K562 treated with DMSO at 1 percent for 48 hours (cell line): Measurements from ENCODE around the gene DNAH2. TPM values are rescaled to one million over a fixed set of nuclear protein-coding genes. Genes with fewer than 3 reads are reported as not detected.

Experiments
- total RNA-seq: library from RNA; unstranded; fragments of 300-600 nt; gene quantifications from 2 replicates; pipeline ENCODE4 v1.2.3, GENCODE V29; 2022; ENCODE audit warnings: low replicate concordance; ENCODE audit errors: extremely low read depth

Gene DNAH2, protein sequence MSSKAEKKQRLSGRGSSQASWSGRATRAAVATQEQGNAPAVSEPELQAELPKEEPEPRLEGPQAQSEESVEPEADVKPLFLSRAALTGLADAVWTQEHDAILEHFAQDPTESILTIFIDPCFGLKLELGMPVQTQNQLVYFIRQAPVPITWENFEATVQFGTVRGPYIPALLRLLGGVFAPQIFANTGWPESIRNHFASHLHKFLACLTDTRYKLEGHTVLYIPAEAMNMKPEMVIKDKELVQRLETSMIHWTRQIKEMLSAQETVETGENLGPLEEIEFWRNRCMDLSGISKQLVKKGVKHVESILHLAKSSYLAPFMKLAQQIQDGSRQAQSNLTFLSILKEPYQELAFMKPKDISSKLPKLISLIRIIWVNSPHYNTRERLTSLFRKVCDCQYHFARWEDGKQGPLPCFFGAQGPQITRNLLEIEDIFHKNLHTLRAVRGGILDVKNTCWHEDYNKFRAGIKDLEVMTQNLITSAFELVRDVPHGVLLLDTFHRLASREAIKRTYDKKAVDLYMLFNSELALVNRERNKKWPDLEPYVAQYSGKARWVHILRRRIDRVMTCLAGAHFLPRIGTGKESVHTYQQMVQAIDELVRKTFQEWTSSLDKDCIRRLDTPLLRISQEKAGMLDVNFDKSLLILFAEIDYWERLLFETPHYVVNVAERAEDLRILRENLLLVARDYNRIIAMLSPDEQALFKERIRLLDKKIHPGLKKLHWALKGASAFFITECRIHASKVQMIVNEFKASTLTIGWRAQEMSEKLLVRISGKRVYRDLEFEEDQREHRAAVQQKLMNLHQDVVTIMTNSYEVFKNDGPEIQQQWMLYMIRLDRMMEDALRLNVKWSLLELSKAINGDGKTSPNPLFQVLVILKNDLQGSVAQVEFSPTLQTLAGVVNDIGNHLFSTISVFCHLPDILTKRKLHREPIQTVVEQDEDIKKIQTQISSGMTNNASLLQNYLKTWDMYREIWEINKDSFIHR (N-terminal part only)
- not detected in 2 replicates for total RNA-seq

DNA sequence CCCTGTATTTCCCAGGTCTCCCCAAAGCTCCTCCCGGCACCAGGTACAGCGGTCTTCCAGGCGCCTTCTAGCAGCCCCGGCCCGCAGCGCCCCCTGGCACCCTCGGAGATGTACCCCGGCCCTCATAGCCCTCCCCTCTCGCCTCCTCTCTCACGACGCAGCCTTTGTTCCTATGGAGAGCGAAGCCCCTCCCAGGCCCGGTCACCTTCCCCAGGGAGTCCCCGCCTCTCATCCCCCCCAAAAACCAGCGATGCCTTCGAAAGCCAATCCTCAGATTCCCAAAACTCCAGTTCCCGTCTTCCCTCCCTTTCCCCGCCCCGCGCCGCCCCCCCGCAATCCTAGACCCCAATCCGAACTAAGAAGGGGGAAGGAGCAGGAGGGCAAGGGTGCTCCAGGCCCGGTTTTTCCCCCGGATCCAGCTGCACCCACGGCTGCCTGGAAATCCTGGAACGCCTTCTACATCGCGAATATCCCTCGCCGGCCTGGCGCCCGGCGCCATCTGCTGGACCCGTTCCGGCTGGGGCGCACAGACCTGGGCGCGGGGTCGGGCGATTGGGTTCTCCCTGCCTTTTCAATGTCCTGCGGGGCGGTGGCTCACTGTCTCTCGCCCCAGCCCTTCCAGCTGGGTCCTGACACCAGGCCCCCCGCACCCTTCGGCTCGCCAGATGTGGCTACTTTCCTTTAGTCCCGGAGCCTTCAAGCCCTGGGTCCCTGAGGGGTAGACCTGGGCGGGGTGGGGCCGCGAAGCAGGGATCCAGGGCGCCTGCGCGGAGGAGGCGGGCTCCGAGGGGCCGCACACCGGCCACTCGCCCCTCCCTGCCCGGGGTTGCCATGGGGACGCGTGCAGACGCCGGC is at the start of gene DNAH2:
DNAH2 (plus strand) TSS at position 844 of the 855 bp plus-strand sequence. CDS start 1,991 bp downstream, outside the sequence.

DNA sequence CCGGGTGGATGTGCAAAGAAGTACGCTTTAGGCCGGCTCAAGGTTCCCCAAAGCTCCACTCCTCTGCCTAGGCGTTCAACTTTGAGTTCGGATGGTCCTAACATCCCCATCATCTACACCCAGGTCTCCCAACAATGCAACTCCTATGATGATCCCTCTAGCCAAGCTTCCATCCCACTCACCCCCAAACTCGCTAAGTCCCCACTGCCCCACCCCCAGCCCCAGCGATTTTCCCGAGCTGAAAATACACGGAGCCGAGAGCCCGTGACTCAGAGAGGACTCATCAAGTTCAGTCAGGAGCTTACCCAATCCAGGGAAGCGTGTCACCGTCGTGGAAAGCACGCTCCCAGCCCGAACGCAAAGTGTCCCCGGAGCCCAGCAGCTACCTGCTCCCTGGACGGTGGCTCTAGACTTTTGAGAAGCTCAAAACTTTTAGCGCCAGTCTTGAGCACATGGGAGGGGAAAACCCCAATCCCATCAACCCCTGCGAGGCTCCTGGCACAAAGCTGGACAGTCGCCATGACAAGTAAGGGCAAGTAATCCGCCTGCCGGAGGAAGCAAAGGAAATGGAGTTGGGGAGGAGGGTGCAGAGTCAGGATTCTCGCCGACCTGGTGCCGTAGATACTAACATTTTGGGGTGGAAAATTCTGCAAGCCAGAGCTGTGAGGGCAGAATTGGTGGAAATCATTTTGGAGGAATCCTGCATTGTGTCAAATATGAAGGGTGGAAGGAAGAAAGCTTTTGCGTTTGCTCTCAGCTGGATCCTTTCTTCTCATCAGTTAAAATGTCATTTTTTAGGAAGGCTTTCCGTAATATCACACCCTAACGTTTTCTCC is 30.3 kb upstream of the DNAH2 start, which contains the start of gene TP53:
TP53 (minus strand) TSS at position 419 of the 836 bp plus-strand sequence. CDS start 10,896 bp downstream, outside the sequence.

DNA sequence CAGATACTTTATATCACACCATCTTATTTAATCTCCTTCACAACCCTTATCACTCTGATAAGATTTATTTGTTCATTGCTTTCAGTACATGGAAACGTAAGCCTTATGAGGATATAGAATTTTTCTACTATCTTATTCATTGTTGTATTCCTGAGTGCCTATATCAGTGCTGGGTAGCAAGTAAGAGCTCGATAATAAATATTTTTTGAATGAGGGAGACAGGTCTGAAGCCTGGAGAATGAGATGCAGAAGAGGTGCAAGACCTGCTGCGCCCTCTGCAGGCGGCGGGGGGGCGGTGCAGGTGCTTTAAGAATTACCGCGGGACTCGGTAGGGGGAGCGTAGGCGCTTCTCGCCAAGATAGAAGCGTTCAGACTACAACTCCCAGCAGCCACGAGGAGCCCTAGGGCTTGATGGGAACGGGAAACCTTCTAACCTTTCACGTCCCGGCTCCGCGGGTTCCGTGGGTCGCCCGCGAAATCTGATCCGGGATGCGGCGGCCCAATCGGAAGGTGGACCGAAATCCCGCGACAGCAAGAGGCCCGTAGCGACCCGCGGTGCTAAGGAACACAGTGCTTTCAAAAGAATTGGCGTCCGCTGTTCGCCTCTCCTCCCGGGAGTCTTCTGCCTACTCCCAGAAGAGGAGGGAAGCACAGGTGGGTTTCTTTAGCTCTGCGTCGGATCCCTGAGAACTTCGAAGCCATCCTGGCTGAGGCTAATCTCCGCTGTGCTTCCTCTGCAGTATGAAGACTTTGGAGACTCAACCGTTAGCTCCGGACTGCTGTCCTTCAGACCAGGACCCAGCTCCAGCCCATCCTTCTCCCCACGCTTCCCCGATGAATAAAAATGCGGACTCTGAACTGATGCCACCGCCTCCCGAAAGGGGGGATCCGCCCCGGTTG is 29.4 kb upstream of the DNAH2 start, which contains the start of gene WRAP53:
WRAP53 (plus strand) TSS at position 570 of the 900 bp plus-strand sequence; CDS start at position 742, 172 bp downstream.

DNA sequence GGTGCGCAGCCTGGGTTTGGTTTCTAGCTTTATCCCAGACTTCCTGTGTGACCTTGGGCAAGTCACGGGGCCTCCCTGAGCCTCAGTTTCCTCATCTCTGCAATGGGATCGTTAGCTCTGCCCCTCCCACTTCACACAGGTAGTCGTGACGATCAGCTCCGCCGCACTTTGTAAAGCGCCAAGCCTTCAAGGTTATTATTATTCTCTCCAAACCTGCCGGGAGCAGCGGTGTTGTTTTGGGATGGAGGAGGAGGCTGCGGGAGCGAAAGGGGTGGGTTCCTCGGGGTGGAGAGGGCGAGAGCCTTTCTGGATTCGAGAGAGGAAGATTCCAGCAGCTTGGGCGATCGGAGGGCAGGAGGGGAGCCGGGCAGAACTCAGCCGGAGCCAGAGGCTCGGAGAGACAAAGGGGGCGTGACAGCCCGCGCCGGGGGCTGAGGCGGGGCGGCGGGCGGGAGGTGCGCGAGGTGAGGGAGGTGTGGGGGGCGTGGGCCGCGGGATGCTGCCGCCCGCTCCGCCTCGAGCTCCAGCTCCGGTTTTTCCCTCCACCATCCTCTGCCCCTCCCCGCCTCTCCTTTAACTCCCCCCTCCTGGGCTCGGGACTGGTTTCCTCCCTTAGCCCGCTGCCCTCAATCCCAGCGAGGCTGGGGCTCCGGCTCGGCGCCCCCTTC is 12.8 kb upstream of the DNAH2 start, which contains the start of gene EFNB3:
EFNB3 (plus strand) TSS at position 602 of the 668 bp plus-strand sequence. CDS start 397 bp downstream, outside the sequence.

DNA sequence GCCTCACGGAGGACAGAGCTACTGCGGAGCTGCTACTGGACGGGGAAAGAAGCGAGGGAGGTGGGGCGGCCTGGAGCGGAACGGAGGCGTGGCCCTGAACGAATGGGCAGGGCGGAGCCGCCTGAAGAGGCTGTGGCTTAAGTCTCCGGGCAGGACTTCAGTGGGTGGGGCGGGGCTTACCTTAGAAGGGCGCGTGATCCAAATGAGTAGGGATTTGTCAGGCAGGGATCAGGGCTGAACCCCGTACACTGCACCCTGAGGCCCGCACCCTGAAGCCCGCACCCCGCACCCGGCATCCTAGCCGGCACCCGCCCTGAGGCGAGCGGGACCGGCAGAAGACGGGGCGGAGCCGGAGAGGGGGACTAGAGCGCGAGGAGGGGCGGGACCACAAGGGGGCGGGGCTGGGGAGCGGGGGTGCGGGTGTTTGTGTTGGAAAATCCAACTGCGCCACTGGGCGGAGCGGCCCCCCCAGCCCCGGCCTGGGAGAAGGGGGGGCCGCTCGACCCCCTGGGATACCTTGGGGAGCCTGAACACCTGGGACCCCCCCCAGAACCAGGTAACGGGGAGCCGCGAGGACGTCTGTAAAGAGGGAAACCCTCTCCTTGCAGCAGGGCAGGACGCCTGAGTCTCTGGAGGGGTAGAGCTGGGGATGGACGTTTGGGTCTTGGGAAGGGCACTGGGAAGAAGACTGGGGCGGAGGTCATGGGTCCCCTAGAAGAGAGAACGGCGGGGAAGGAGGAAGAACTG is 116.4 kb downstream of the DNAH2 start, which contains the start of gene KDM6B:
KDM6B (plus strand) TSS at position 423 of the 747 bp plus-strand sequence. CDS start 11,338 bp downstream, outside the sequence.

DNA sequence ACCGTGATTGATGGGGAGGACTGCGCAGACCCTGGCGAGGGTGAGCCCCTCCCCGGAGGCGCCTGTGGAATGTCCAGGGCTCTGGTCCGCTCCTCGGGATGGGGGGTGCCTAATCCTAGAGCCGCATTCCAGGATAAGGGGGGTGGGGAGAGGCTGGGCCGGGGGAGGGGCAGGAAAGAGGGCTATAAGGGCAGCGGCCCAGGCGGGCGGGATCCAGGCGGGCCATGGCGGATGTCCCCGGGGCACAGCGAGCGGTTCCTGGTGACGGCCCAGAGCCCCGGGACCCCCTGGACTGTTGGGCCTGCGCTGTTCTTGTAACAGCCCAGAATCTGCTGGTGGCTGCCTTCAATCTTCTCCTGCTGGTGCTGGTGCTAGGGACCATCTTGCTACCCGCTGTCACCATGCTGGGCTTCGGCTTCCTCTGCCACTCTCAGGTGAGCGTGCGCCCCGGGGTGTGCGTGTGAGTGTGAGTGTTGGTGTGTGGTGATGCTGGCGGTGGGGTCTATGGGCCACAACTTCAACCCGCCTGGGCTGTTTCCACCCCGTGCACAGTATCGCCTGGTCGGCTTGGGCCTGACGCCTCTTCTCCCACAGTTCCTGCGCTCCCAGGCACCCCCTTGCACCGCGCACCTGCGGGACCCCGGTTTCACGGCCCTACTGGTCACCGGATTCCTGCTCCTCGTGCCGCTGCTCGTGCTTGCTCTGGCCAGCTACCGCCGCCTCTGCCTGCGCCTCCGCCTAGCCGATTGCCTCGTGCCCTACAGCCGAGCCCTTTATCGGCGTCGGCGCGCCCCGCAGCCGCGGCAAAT is 137.5 kb downstream of the DNAH2 start, which contains the start of gene TMEM88:
TMEM88 (plus strand) TSS at position 216 of the 809 bp plus-strand sequence; CDS start at position 225, 9 bp downstream.

DNA sequence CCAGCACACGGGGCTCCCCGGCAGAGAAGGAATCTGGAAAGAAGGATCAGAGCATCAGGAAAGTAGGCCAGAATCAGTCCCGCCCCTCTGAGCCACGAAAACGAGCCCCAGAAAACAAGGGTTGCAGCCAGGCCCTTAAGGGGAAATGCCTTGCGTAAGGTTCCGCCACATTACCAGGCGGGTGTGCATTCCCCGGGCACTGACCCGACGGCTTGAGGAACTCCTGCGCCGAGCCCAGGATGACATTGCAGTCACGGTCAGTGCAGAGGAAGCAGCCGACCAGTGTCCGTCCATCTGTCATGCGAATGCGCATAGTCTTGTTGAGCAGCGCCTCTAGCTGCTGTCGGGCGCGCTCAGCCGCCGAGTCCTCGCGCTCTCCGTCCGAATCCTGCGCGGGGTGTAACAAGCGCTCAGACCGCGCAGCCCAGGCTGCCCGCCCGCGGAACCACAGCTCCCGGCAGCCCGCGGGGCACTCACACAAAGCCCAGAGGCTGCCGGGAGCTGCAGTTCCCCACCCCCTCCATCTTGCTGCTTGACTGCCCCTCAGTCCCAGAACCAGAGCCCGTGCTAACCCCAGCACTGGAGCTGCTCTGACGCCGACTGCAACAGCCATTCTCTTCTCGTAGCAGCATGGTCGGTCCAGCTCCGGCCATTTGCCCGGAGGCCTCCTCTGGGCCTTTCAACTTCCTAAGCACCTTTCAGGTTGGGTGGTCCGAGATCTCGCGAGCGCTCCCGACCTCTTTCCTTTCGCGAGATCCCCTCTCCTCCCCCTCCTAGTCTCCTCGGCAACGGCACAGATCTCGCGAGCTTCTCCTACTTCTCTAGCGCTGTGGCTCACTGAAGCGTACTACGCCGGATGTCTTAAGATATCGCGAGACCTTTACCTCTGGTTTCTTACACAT is 139.5 kb downstream of the DNAH2 start, which contains the start of gene NAA38:
NAA38 (minus strand) TSS at position 749 of the 902 bp plus-strand sequence; CDS start at position 653, 96 bp downstream.

DNA sequence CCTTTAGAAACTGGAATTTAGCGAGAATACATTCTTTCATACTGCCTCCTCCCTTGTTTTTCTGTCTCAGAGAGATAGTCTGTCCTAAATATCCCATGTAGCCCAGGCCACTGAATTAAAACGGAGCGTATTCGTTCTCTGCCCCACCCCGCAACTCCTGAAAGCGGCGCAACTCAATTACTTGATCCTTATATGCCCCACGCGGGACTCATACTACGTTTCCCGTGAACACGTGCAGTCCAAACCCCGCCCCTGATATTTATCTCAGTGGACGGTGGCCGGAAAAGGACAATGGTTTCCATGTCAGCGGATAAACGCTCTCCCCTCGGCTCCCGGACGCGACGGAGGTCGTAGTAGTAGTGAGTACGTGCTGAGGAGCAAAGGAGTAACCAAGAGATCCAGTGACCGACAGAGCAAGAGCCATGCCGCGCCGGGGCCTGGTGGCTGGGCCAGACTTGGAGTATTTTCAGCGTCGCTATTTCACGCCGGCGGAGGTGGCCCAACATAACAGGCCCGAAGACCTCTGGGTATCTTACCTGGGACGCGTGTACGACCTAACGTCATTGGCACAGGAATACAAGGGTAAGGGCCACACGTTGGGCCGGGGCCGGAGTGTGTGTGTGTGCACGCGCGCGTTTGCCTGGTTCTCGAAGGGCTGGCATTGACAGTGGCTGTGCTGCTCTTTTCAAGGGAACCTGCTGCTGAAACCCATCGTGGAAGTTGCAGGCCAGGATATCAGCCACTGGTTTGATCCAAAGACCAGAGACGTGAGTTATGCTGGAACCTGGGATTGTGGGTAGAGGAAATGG is 140.4 kb downstream of the DNAH2 start, which contains the start of gene CYB5D1:
CYB5D1 (plus strand) TSS at position 291 of the 809 bp plus-strand sequence; CDS start at position 423, 132 bp downstream.

Other genes with a start within 250 kb of the DNAH2 start
- gene ZBTB4, start 238.1 kb upstream of the DNAH2 start, total RNA-seq = not detected in 2 replicates
- not detected in 2 replicates for gene SLC35G6, start 236.3 kb upstream of the DNAH2 start, total RNA-seq
- 83.6 TPM in 1 of 2 replicates, not detected in the other for gene POLR2A, start 233.4 kb upstream of the DNAH2 start, total RNA-seq
- not detected in 2 replicates for gene TNFSF12, start 168.7 kb upstream of the DNAH2 start, total RNA-seq
- gene TNFSF13, start 159.0 kb upstream of the DNAH2 start, total RNA-seq = not detected in 2 replicates
- gene SENP3, start 155.8 kb upstream of the DNAH2 start, total RNA-seq = not detected in 2 replicates
- gene CD68, start 138.1 kb upstream of the DNAH2 start, total RNA-seq = not detected in 2 replicates
- not detected in 2 replicates for gene MPDU1, start 133.9 kb upstream of the DNAH2 start, total RNA-seq
- gene SOX15, start 127.7 kb upstream of the DNAH2 start, total RNA-seq = not detected in 2 replicates
- not detected in 2 replicates for gene FXR2, start 102.8 kb upstream of the DNAH2 start, total RNA-seq
- not detected in 2 replicates for gene SAT2, start 89.9 kb upstream of the DNAH2 start, total RNA-seq
- gene SHBG, start 87.6 kb upstream of the DNAH2 start, total RNA-seq = not detected in 2 replicates
- gene ATP1B2, start 66.8 kb upstream of the DNAH2 start, total RNA-seq = not detected in 2 replicates
- gene TP53, start 30.3 kb upstream of the DNAH2 start, total RNA-seq = not detected in 2 replicates
- not detected in 2 replicates for gene WRAP53, start 29.3 kb upstream of the DNAH2 start, total RNA-seq
- not detected in 2 replicates for gene EFNB3, start 12.5 kb upstream of the DNAH2 start, total RNA-seq
- gene KDM6B, start 116.5 kb downstream of the DNAH2 start, total RNA-seq = not detected in 2 replicates
- not detected in 2 replicates for gene TMEM88, start 137.3 kb downstream of the DNAH2 start, total RNA-seq
- gene NAA38, start 139.8 kb downstream of the DNAH2 start, total RNA-seq = not detected in 2 replicates
- not detected in 2 replicates for gene CYB5D1, start 140.3 kb downstream of the DNAH2 start, total RNA-seq
- not detected in 2 replicates for gene CHD3, start 171.0 kb downstream of the DNAH2 start, total RNA-seq
- gene RNF227, start 198.5 kb downstream of the DNAH2 start, total RNA-seq = not detected in 2 replicates
- not detected in 2 replicates for gene KCNAB3, start 212.1 kb downstream of the DNAH2 start, total RNA-seq
- gene TRAPPC1, start 214.2 kb downstream of the DNAH2 start, total RNA-seq = not detected in 2 replicates
- gene CNTROB, start 214.5 kb downstream of the DNAH2 start, total RNA-seq = not detected in 2 replicates